ENCODE measurements around the gene EYS.
"Not testable (repeated sequence)": the region's sequence is repeated elsewhere in the genome, so short reads cannot be mapped to it uniquely, and the experiment has no call there.

EYS gene

GRCh38 chr6:64257586-64257985 lies 1449.4 kb downstream of the EYS start:
- DNase-seq = no peak
- intact Hi-C loops (cut with DNase I) = no loop called here

- DNase-seq = no peak
- intact Hi-C loops (cut with DNase I) = no loop called here
These were observed 1450.5 kb downstream of the EYS start for GRCh38 chr6:64256483-64256882.

GRCh38 chr6:64255000-64255399 lies 1452.0 kb downstream of the EYS start:
- intact Hi-C loops (cut with DNase I) = no loop called here

GRCh38 chr6:64254558-64254957 lies 1452.5 kb downstream of the EYS start:
- DNase-seq = no peak
- intact Hi-C loops (cut with DNase I) = no loop called here

More at GRCh38 chr6:64255000-64255399, 1452.0 kb downstream of the EYS start:
- DNase-seq = no peak

- intact Hi-C loops (cut with DNase I) = no loop called here
These were observed 1454.8 kb downstream of the EYS start for GRCh38 chr6:64252256-64252655.

GRCh38 chr6:64250126-64250525 lies 1456.9 kb downstream of the EYS start:
- intact Hi-C loops (cut with DNase I) = no loop called here
- no peak for DNase-seq

More at GRCh38 chr6:64252256-64252655, 1454.8 kb downstream of the EYS start:
- DNase-seq = no peak

- DNase-seq = no peak
- intact Hi-C loops (cut with DNase I) = no loop called here
These were observed 1457.9 kb downstream of the EYS start for GRCh38 chr6:64249115-64249514.

- intact Hi-C loops (cut with DNase I) = no loop called here
- no peak for DNase-seq
These were observed 1463.4 kb downstream of the EYS start for GRCh38 chr6:64243618-64244017.

- intact Hi-C loops (cut with DNase I); DNase-seq: not testable (repeated sequence)
These were observed 1468.1 kb downstream of the EYS start for GRCh38 chr6:64238908-64239307.

GRCh38 chr6:64238071-64238470 lies 1469.0 kb downstream of the EYS start:
- intact Hi-C loops (cut with DNase I) = no loop called here
- DNase-seq = no peak

- intact Hi-C loops (cut with DNase I) = no loop called here
- no peak for DNase-seq
These were observed 1473.3 kb downstream of the EYS start for GRCh38 chr6:64233746-64234145.

- DNase-seq = no peak
- intact Hi-C loops (cut with DNase I) = no loop called here
These were observed 1475.1 kb downstream of the EYS start for GRCh38 chr6:64231928-64232327.

- no peak for DNase-seq
- intact Hi-C loops (cut with DNase I) = no loop called here
These were observed 1476.5 kb downstream of the EYS start for GRCh38 chr6:64230530-64230929.

GRCh38 chr6:64227863-64228262 lies 1479.2 kb downstream of the EYS start:
- intact Hi-C loops (cut with DNase I) = no loop called here
- DNase-seq = no peak

- intact Hi-C loops (cut with DNase I) = no loop called here
- DNase-seq = no peak
These were observed 1481.5 kb downstream of the EYS start for GRCh38 chr6:64225503-64225902.

GRCh38 chr6:64224819-64225218 lies 1482.2 kb downstream of the EYS start:
- intact Hi-C loops (cut with DNase I) = no loop called here
- DNase-seq = no peak

- intact Hi-C loops (cut with DNase I) = no loop called here
- DNase-seq = no peak
These were observed 1485.2 kb downstream of the EYS start for GRCh38 chr6:64221776-64222175.

- intact Hi-C loops (cut with DNase I) = no loop called here
- DNase-seq = no peak
These were observed 1486.2 kb downstream of the EYS start for GRCh38 chr6:64220801-64221200.

- DNase-seq = no peak
- intact Hi-C loops (cut with DNase I) = no loop called here
These were observed 1489.1 kb downstream of the EYS start for GRCh38 chr6:64217721-64218620.

GRCh38 chr6:64214373-64214772 lies 1492.7 kb downstream of the EYS start:
- intact Hi-C loops (cut with DNase I) = no loop called here
- no peak for DNase-seq

- intact Hi-C loops (cut with DNase I) = no loop called here
- DNase-seq = no peak
These were observed 1493.3 kb downstream of the EYS start for GRCh38 chr6:64213697-64214096.

Data from head of caudate nucleus (tissue), 42 donors.